22Rv1 (cell line): ENCODE data around the gene GARIN5B.

Experiments used
- H3K27ac ChIP-seq: fragments of 450-650 bp; 2 replicates; pipeline ENCODE4 v1.5.1; 2017
- ZFX ChIP-seq: fragments of 450-650 bp; IDR thresholded peaks from 2 replicates; pipeline ENCODE4 v1.6.1; 2017; ENCODE audit warnings: antibody characterized with exemption, borderline replicate concordance
- TF ChIP-seq, protein P1 (sequence below): fragments of 450-650 bp; IDR thresholded peaks from 2 replicates; pipeline ENCODE4 v1.5.1; 2017; ENCODE audit warnings: mild to moderate bottlenecking

Gene GARIN5B

DNA sequence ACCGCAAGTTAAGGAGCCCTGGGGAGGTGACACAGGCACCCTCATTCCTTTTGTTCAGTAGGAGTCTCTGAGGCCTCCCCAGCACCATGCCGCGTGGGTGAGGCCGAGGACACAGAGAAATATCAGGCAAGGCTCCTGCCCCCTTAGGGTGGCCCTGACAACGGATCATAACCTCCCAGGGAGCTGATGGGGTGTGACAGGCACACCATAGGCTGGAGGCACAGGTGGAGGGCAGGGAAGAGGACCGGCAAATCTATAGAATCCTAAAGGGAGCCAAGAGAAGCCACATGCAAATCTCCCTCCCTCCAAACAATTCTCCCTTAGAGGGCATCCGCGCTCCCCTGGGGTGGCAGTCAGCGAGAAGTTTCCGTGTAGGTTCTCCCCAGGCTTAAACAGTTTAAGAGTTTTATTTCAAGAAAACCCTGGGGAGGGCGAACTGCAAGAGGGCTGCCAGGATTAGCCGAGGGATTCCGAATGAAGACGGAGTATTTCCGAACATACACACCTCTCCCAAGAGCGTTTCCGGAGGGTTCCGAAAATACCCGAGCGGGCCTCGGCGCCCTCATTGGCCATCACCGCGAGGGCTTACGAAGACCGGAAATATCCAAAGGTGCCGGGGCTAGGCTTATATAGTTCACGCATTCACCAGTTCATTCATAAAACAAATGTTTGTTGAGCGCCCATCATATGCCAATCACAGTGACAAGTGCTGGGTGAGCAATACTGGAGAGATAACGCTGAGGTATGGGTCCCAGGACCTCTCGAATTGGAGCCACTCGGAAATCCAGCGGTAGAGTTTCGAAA, 22.1 kb upstream of the GARIN5B start:
- H3K27ac ChIP-seq = peak overlapping the region; percentile 98
- no peak for TF ChIP-seq ZFX

DNA sequence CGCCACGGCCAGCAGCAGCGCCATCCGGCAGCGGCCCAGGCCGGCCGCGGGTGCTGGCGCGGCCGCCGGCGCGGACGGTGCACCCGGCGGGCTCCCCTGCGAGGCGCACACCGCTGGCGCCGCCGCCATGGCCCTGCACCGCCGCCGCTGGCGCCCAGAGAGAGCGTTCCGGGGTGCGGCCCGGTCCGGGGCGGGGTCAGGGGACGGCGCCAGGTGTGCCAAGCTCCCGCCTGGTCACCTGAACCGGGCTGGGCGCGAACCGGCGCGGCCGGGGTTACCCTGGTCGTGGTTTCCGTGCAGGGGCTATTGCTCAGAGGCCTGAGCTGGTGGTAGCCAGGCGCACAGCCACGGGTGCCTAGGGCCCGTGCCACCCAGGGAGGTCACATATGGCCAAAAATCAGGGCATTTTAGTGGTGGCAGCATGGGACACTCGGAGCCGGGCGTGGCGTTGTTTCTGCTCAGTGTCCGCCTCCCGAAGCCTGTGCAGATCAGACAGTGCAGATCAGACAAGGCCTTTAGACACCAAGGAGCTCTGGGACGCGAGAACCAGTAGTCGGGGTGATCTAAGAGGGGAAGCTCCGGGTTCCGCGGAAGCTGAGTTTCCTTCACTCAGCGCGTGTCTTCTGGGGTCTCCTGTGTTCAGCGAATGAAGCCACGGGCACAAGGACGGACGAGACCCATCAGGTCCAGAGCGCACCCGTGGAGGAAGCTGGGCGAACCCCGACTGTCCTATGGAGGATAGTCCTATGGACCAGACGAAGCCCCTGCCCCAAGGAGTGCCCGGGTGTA, 21.3 kb upstream of the GARIN5B start, which contains the start of gene TMEM238:
Gene TMEM238, minus strand, starts transcription at position 162 of the 789 bp plus-strand sequence. Its CDS starts 33 bp downstream, at position 129.
- peak within 1 kb of the TSS; percentile 98 for H3K27ac ChIP-seq
- no peak for TF ChIP-seq ZFX
- TF ChIP-seq, protein P1, sequence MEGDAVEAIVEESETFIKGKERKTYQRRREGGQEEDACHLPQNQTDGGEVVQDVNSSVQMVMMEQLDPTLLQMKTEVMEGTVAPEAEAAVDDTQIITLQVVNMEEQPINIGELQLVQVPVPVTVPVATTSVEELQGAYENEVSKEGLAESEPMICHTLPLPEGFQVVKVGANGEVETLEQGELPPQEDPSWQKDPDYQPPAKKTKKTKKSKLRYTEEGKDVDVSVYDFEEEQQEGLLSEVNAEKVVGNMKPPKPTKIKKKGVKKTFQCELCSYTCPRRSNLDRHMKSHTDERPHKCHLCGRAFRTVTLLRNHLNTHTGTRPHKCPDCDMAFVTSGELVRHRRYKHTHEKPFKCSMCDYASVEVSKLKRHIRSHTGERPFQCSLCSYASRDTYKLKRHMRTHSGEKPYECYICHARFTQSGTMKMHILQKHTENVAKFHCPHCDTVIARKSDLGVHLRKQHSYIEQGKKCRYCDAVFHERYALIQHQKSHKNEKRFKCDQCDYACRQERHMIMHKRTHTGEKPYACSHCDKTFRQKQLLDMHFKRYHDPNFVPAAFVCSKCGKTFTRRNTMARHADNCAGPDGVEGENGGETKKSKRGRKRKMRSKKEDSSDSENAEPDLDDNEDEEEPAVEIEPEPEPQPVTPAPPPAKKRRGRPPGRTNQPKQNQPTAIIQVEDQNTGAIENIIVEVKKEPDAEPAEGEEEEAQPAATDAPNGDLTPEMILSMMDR = peak; percentile 0; the same call in 1 of the 2 replicates

DNA sequence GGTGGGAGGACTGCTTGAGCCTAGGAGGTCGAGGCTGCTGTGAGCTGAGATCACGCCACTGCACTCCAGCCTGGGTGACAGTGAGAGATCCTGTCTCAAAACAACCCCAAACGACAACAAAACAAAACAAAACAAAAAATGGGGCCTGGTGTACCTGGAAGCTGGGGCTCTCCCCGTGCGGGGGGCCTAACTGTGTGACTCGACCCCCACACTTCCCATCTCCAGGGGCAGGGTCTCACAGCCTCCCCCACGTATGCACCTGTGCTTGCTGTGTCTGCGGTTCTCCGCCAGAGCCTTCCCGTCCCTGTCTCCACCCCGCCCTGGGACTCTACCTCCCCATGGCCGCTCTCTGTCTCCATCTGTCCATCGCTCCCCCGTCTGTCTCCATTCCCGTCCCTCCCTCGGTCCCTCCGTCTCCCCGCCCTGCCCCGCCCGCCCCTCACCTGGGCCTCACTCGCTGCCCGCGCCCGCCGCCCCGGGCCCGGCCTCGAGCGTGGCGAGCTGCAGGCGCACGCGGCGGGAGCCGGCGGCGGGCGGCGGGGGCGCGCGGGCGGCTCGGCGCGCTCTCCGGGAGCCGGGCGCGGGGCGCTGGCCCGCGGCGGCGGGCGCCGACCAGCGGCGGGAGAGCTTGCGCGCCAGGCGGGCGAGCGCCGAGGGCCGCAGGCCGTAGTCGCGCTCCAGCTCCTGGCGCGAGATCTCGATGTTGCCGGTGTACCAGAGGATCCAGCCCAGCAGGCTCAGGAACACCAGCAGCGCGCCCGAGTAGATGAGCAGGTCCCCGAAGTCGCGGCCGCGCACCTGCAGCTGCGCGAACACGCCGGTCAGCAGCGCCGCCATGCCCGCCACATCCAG, 20.4 kb upstream of the GARIN5B start:
- TF ChIP-seq, protein P1 = peak; percentile 46; the same call in 1 of the 2 replicates
- no peak for TF ChIP-seq ZFX
- H3K27ac ChIP-seq = peak overlapping the region; percentile 98

DNA sequence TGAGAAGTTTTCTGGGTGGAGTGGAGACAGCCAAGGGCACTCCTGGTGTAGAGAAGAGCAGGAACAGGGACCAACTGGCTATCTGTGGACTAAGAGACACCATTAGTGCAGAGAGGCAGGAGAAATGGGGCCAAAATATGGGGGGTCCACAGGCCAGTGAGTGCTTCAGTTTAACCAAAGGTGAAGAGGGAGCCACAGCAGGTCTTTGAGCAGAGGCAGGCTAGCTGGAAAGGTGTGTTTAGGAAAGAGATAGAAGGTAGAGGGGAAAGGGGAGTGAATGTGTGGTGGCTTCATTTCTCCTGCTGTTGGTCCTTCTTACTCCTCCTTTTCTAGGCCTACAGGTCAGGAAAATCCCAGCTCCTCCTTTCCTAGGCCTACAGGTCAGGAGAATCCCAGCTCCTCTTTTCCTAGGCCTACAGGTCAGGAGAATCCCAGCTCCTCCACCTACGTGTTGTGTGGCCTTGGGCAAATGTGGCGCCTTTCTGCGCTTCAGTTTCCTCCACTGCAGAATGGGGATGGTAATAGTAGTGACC, 19.5 kb upstream of the GARIN5B start:
- H3K27ac ChIP-seq = peak overlapping the region; percentile 98
- TF ChIP-seq ZFX = no peak
- TF ChIP-seq, protein P1 = no peak

DNA sequence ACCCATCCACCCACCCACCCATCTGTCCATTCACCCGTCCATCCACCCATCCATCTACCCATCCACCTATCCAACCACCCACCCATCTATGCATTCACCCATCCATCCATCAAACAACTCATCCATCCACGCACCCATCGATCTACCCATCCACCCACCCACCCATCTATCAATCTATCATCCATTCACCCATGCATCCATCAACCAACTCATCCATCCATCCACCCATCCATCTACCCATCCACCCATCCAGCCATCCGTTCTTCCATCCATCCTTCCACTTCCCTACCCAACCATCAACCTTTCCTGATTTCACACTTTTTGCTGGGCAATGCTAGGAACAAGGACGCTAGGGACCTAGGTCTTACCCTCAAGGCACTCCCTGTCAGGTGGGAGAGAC, 19.0 kb upstream of the GARIN5B start:
- TF ChIP-seq, protein P1 = no peak
- no peak for TF ChIP-seq ZFX

DNA sequence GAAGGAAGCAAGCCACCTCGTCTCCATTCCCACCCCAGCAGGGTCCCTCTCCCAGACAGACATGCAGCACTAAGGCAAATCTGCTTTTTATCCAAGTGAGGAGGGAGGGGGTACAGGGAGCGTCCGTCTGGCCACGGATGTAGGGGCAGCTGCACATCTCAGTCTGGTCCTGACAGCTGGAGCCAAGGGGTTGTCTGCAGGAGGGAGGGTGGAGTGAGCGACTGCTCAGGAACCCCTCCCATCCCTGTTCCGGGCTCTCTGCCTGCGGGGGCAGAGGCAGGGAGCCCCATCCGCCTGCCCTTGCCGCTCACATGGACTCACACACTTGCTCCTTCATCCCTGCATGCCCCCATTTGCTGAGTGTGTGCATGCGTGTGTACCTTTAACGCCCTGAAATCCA, 16.1 kb upstream of the GARIN5B start:
- H3K27ac ChIP-seq = no peak overlapping the region
- TF ChIP-seq, protein P1 = no peak

More for the DNA sequence above, 19.0 kb upstream of the GARIN5B start:
- no peak overlapping the region for H3K27ac ChIP-seq
